ENCODE results near the gene LHX3. TPM values are rescaled to one million over a fixed set of nuclear protein-coding genes. Genes with fewer than 3 reads are reported as not detected.

LHX3 gene
- total RNA-seq, 1 donor, result not detected

DNA sequence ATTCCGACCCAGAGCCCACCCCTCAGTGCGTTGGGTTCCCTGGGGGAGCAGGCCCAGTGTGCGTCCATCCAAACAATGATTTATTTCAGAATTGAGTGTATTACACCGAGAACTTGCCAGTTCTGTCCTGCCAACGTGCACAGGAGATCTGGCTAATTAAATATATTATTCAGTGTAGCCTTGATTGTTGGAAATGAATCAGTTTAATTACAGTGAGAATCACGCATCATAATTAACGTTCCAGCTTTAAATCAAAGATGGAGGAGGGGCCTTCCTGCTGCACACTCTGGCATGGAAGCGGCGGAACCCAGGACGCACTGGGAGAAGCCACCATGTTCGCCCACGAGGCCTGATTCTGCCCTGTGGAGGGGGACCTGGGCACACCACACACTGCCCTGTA is 55.6 kb downstream of the LHX3 start:
- no peak for DNase-seq (ENCODE audit: low read depth)
- H3K4me3 ChIP-seq (ENCODE audit: low read depth, low read length), result no peak overlapping the region
- TF ChIP-seq, protein P1, sequence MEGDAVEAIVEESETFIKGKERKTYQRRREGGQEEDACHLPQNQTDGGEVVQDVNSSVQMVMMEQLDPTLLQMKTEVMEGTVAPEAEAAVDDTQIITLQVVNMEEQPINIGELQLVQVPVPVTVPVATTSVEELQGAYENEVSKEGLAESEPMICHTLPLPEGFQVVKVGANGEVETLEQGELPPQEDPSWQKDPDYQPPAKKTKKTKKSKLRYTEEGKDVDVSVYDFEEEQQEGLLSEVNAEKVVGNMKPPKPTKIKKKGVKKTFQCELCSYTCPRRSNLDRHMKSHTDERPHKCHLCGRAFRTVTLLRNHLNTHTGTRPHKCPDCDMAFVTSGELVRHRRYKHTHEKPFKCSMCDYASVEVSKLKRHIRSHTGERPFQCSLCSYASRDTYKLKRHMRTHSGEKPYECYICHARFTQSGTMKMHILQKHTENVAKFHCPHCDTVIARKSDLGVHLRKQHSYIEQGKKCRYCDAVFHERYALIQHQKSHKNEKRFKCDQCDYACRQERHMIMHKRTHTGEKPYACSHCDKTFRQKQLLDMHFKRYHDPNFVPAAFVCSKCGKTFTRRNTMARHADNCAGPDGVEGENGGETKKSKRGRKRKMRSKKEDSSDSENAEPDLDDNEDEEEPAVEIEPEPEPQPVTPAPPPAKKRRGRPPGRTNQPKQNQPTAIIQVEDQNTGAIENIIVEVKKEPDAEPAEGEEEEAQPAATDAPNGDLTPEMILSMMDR (IDR thresholded peaks at IDR 0.05; ENCODE audit: insufficient read depth, low read length), result no peak

DNA sequence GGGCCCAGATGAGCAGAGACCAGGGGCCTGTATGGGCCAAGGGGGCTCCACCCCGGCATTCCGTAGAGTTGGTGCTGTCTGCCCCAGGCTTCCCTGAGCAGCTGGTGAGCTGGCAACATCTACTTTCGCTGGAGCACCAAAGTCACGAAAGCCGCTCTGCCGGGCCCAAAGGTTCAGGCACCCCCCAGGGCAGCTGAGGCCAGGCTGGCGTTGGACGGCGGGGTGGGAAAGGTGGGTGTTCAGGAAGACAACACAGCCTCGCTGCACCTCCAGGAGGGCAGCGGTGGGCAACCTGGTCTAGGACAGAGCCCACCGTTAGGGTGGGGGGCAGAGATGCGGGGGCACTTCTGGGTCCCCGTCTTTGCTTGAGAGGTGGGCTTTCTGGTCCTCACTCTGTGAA is 56.2 kb downstream of the LHX3 start:
- TF ChIP-seq, protein P1 (IDR thresholded peaks at IDR 0.05; ENCODE audit: insufficient read depth, low read length), result no peak
- DNase-seq (ENCODE audit: low read depth), result no peak
- H3K4me3 ChIP-seq (ENCODE audit: low read depth, low read length), result no peak overlapping the region

DNA sequence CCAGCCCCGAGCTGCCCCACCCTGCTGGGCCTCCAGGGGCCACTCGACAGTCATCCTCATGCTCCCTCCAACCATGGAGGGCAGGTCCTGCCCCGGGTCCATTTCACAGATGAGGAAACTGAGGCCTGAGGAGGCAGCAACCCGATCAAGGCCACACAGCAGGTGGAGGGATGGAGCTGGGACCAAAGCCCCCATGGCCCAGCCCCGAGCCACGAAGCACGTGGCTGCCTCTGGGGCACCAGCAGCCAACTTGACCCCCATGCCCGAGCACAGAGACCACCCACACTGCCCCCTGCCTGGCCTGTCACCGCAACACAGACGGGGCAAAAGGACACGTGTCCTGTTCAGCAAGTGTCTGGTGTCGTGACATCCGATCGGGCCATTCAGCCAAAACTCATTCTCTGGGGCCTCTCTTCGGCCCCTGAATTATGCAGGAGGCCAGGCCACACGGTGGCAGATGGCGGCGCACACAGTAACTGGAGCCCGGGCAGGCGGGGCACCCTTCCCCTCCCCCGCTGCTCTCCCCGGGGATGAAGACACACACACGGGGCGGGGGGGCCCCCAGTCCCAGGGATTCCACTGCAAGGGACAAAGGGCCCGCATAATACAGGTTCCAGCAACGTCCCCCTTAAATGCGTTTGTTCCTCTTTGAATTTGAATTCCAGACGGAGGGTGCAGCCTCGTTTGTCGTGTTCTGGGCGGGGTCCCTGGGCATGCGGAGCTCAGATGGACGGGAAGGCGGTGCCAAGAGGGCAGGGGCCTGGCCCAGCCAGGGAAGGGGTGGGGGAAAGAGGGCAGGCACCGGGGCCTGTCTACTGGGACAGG is 56.8 kb downstream of the LHX3 start:
- no peak for DNase-seq (ENCODE audit: low read depth)
- no peak overlapping the region for H3K4me3 ChIP-seq (ENCODE audit: low read depth, low read length)
- TF ChIP-seq, protein P1 (IDR thresholded peaks at IDR 0.05; ENCODE audit: insufficient read depth, low read length), result no peak

DNA sequence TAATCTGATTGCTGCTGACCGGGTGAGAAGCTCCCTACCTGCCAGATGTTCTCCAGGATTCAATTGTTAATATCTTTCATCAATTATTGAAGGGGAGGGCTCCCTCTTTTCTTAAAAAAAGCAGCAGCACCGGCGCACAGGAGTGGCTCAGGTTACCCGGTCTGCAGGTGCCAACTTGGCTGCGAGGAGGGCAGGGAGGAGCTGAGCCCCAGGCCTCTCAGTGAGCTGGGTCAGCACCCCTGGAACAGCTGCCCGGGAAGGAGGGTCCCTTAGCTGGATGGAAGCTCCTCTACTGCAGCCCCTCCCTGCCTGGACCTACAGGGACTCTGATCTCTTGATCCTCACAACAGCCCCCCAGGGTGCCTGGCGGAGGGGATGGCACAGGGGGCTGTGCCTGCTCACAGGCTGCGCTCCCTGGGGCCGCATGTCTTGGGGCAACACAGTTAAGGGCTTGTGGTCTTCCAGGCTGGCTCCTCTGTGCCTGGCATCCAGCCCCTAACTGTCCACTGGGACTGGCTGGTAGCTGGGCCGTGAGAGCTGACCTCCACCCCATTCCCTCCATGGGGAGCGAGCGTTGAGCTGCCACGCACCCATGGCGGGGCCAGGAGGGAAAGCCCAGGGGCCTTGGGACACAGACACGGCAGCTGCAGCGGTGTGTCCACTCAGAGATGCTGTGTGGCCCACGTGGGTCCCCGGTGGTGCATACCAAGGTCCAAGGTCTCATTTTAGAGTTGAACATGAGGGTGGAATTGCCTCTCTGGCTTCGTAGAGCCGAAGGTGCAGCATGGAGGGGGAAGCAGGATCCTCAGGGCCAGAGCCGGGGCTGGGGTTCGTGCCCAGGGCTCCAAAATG is 57.7 kb downstream of the LHX3 start:
- no peak overlapping the region for H3K4me3 ChIP-seq (ENCODE audit: low read depth, low read length)
- DNase-seq (ENCODE audit: low read depth), result no peak
- TF ChIP-seq, protein P1 (IDR thresholded peaks at IDR 0.05; ENCODE audit: insufficient read depth, low read length), result no peak

Other genes starting within 250 kb of the LHX3 start
- 13.3 and 23.0 TPM in 2 replicates for gene UBAC1, start 243.8 kb downstream of the LHX3 start, total RNA-seq (ENCODE audit: low replicate concordance)
- 17.4 and 27.1 TPM in 2 replicates for gene NACC2, start 109.8 kb downstream of the LHX3 start, total RNA-seq (ENCODE audit: low replicate concordance)
- gene TMEM250, start 86.3 kb downstream of the LHX3 start, total RNA-seq (ENCODE audit: low replicate concordance), result 46.1 and 87.9 TPM in 2 replicates
- 7.1 and 9.2 TPM in 2 replicates for gene QSOX2, start 40.7 kb upstream of the LHX3 start, total RNA-seq (ENCODE audit: low replicate concordance)
- gene CCDC187, start 99.0 kb upstream of the LHX3 start, total RNA-seq (ENCODE audit: low replicate concordance), result under 0.01 TPM in 1 of 2 replicates, not detected in the other
- gene GPSM1, start 122.4 kb upstream of the LHX3 start, total RNA-seq (ENCODE audit: low replicate concordance), result 25.9 and 48.5 TPM in 2 replicates
- gene DNLZ, start 158.6 kb upstream of the LHX3 start, total RNA-seq (ENCODE audit: low replicate concordance), result 5.2 and 6.1 TPM in 2 replicates
- 1.1 and 1.4 TPM in 2 replicates for gene CARD9, start 168.5 kb upstream of the LHX3 start, total RNA-seq (ENCODE audit: low replicate concordance)
- 12.1 and 17.7 TPM in 2 replicates for gene SNAPC4, start 195.0 kb upstream of the LHX3 start, total RNA-seq (ENCODE audit: low replicate concordance)
- gene ENTR1, start 205.5 kb upstream of the LHX3 start, total RNA-seq (ENCODE audit: low replicate concordance), result 20.5 and 36.3 TPM in 2 replicates
- 36.7 and 48.4 TPM in 2 replicates for gene PMPCA, start 205.5 kb upstream of the LHX3 start, total RNA-seq (ENCODE audit: low replicate concordance)
- gene INPP5E, start 234.7 kb upstream of the LHX3 start, total RNA-seq (ENCODE audit: low replicate concordance), result 11.9 and 12.5 TPM in 2 replicates